CD4-positive, alpha-beta memory T cell (primary cell): Measurements from ENCODE around the gene MKKS. TPM values are rescaled to one million over a fixed set of nuclear protein-coding genes. Genes with fewer than 3 reads are reported as not detected.

Experiments used
- CTCF ChIA-PET: fragments of 350-600 bp; sonication (Branson Sonifier 250); formaldehyde crosslinking; loops from one replicate; lab custom pipeline; 2021; ENCODE audit warnings: inconsistent platforms; ENCODE audit not compliant: partially characterized antibody; lab: Charles Lee
- POLR2A ChIA-PET: fragments of 350-600 bp; sonication (Branson Sonifier 250); formaldehyde crosslinking; loops from one replicate; lab custom pipeline; 2021; ENCODE audit not compliant: partially characterized antibody; lab: Charles Lee
- DNase-seq, 5 donors: peaks; one replicate each; pipeline versions ENCODE4 v3.0.0 to v3.0.0-alpha.2; 2020 to 2022; ENCODE audit warnings: mixed read lengths in 1 of 5
- H3K27ac ChIP-seq: one replicate; pipeline ENCODE4 v1.7.0; 2013; ENCODE audit warnings: low read depth, low read length
- H3K27me3 ChIP-seq: 2 replicates; pipeline ENCODE4 v1.7.0; 2013; ENCODE audit warnings: mild to moderate bottlenecking, low read length, moderate library complexity; ENCODE audit not compliant: insufficient read depth
- H3K36me3 ChIP-seq: 2 replicates; pipeline ENCODE4 v1.7.0; 2013; ENCODE audit warnings: mild to moderate bottlenecking, low read length, moderate library complexity; ENCODE audit not compliant: insufficient read depth
- H3K4me1 ChIP-seq: 2 replicates; pipeline ENCODE4 v1.7.0; 2013; ENCODE audit warnings: mild to moderate bottlenecking, low read length, moderate library complexity; ENCODE audit not compliant: insufficient read depth
- H3K4me3 ChIP-seq, 2 donors: one replicate each; pipeline ENCODE4 v1.7.0; 2013; ENCODE audit warnings: low read length in 2 of 2, mild to moderate bottlenecking in 1 of 2
- H3K9me3 ChIP-seq, 2 donors: one replicate each; pipeline ENCODE4 v1.7.0; 2013; ENCODE audit warnings: low read length in 2 of 2, control low read depth in 1 of 2; ENCODE audit not compliant: control insufficient read depth in 1 of 2
- H3K27ac Mint-ChIP-seq, 7 donors: one replicate each; pipeline ENCODE4 v1.8.0; 2020 to 2021; ENCODE audit warnings: mixed read lengths in 7 of 7, mild to moderate bottlenecking in 6 of 7, inconsistent platforms in 3 of 7, moderate library complexity in 3 of 7
- H3K27me3 Mint-ChIP-seq, 2 donors: one replicate each; pipeline ENCODE4 v1.8.0; 2020 to 2021; ENCODE audit warnings: mixed read lengths in 2 of 2
- H3K36me3 Mint-ChIP-seq, 2 donors: one replicate each; pipeline ENCODE4 v1.8.0; 2020 to 2021; ENCODE audit warnings: mixed read lengths in 2 of 2, inconsistent platforms in 1 of 2, mild to moderate bottlenecking in 1 of 2
- H3K4me1 Mint-ChIP-seq, 4 donors: one replicate each; pipeline ENCODE4 v1.8.0; 2020 to 2021; ENCODE audit warnings: mixed read lengths in 4 of 4, mild to moderate bottlenecking in 1 of 4
- H3K4me3 Mint-ChIP-seq, 8 donors: one replicate each; pipeline ENCODE4 v1.8.0; 2020 to 2021; ENCODE audit warnings: mixed read lengths in 8 of 8, mild to moderate bottlenecking in 7 of 8, moderate library complexity in 6 of 8, inconsistent platforms in 3 of 8
- H3K9me3 Mint-ChIP-seq, 8 donors: one replicate each; pipeline ENCODE4 v1.8.0; 2020 to 2021; ENCODE audit warnings: mixed read lengths in 8 of 8, mild to moderate bottlenecking in 5 of 8, inconsistent platforms in 3 of 8, moderate library complexity in 1 of 8
- intact Hi-C: fragments of 100-400 bp; cut with micrococcal nuclease; formaldehyde crosslinking; loops from one replicate; pipeline ENCODE4 v1.15.1; 2023
- polyA plus RNA-seq, 2 donors: library from polyadenylated mRNA; unstranded; fragments of 300-500 nt; fragmentation: Illumina TruSeq; gene quantifications; one replicate each; pipeline ENCODE4 v1.2.3, GENCODE V29; 2021
- total RNA-seq, 2 experiments: library from RNA; stranded (reverse); gene quantifications; one replicate each; pipeline ENCODE4 v1.2.3, GENCODE V29; 2021

Gene MKKS
- total and polyA plus RNA-seq, 4 experiments from 2014 or later = 14.6 to 34.9 (median 24.6) TPM

DNA sequence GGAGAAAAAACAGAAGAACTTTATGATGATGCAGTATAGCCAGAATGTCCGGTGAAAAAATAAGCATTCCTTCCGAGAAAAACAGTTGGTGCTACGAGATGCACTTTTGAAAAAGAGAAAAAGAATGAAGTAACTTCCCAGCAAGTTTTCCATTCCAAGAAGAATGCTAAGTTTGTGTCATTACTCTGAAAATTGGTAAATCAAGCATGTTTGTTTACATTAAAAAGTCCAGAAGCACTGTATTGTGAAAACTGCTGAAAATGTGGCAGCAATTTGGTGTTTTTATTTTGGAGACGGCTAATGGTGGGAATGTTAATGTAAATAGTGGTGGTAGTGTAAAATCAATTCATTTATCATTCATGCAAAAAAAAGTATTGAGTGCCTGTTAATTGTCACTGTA is 46.3 kb downstream of the MKKS start:
- Histone ChIP-seq H3K27me3 (no peaks in the 10 kb centered on the region), H3K4me3 (no peak overlapping the region), H3K36me3 (no peaks in the 10 kb centered on the region), H3K4me1 (no peaks in the 10 kb centered on the region), H3K27ac (no peak overlapping the region), H3K9me3 (no peaks in the 10 kb centered on the region)
- H3K9me3 Mint-ChIP-seq = peaks cover 0 to 3% (median 0%) of the 10 kb centered on the region in 8 donors
- CTCF ChIA-PET = no interaction called here
- H3K4me1 Mint-ChIP-seq = no peaks in the 10 kb centered on the region
- H3K27ac Mint-ChIP-seq = no peak overlapping the region
- peaks cover 1 to 4% of the 10 kb centered on the region in 2 donors for H3K27me3 Mint-ChIP-seq
- POLR2A ChIA-PET = no interaction called here
- no peaks in the 10 kb centered on the region for H3K36me3 Mint-ChIP-seq
- DNase-seq = no peak
- H3K4me3 Mint-ChIP-seq = no peak overlapping the region
- intact Hi-C loops = no loop called here

DNA sequence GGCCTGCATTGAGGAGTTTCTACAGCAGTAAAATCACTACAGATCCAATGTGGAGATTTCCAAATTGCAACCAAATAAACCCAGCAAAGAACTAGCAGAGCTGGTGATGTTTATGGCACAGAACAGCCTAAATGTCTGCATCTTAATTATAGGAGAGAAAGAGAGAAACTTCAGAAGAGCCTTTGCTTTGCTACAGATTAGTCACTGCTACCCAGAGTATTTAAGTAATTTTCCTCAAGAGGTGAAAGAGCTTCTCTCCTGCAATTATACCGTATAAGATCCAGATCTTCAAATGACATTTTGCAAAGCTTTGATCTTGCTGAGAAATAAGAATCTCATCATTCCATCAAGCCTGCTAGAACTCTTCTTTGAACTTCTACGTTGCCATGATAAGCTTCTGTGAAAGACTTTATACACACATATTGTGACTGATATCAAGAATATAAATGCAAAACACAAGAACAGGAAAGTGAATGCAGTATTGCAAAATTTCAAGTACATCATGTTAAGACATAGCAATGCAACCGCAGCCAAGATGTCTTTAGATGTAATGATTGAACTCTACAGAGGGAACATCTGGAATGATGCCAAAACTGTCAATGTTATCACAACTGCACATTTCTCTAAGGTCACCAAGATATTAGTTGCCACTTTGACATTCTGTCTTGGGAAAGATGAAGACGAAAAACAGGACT is 48.0 kb downstream of the MKKS start:
- no peaks in the 10 kb centered on the region for H3K27me3 ChIP-seq
- POLR2A ChIA-PET = no interaction called here

DNA sequence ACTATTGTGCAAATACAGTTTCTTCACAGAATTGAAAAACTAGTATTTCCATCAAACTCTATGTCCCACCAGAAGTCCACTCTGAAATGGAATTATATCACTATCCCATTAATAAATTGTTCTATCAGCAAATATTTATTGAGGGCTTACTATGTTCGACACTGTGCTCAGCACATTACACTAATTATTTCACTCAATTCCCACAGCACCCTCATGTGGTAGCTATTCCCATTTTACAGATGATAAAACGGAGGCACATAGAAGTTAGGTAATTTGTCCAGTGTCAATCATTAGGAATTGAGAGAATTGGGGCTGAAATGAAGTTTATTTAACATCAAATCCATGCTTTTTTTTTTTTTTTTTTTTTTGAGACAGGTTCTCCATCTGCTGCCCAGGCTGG is 52.5 kb downstream of the MKKS start:
- Mint-ChIP-seq H3K36me3 (peaks cover 0 to 2% of the 10 kb centered on the region in 2 donors), H3K4me3 (no peak overlapping the region), H3K27me3 (peaks cover 3 to 7% of the 10 kb centered on the region in 2 donors), H3K4me1 (no peaks in the 10 kb centered on the region), H3K27ac (no peak overlapping the region), H3K9me3 (peaks cover 0 to 1% (median 1%) of the 10 kb centered on the region in 8 donors)
- Histone ChIP-seq H3K27me3 (no peaks in the 10 kb centered on the region), H3K4me3 (no peak overlapping the region), H3K36me3 (no peaks in the 10 kb centered on the region), H3K27ac (no peak overlapping the region), H3K9me3 (no peaks in the 10 kb centered on the region), H3K4me1 (no peaks in the 10 kb centered on the region)
- CTCF ChIA-PET = interaction anchor here (0.7 to 2.0 kb wide), 4 partner anchors 45 to 404 kb away, joined by 3 to 10 read pairs (median 5); no protein-coding TSS in a partner anchor
- no peak for DNase-seq
- intact Hi-C loops = no loop called here
- POLR2A ChIA-PET = no interaction called here

More for the DNA sequence above, 48.0 kb downstream of the MKKS start:
- no peaks in the 10 kb centered on the region for H3K9me3 ChIP-seq
- no peak overlapping the region for H3K4me3 ChIP-seq
- no peaks in the 10 kb centered on the region for H3K36me3 ChIP-seq
- H3K4me1 Mint-ChIP-seq = no peaks in the 10 kb centered on the region
- no peak overlapping the region for H3K27ac ChIP-seq
- no peak for DNase-seq
- no peak overlapping the region for H3K4me3 Mint-ChIP-seq
- no peaks in the 10 kb centered on the region for H3K4me1 ChIP-seq
- H3K27me3 Mint-ChIP-seq = peaks cover 1 to 4% of the 10 kb centered on the region in 2 donors
- intact Hi-C loops = no loop called here
- no peak overlapping the region for H3K27ac Mint-ChIP-seq
- peaks cover 0 to 3% (median 0%) of the 10 kb centered on the region in 8 donors for H3K9me3 Mint-ChIP-seq
- CTCF ChIA-PET = interaction anchor here (1.5 kb wide), 1 partner anchor 41 kb away, joined by 3 read pairs; no protein-coding TSS in a partner anchor
- no peaks in the 10 kb centered on the region for H3K36me3 Mint-ChIP-seq

DNA sequence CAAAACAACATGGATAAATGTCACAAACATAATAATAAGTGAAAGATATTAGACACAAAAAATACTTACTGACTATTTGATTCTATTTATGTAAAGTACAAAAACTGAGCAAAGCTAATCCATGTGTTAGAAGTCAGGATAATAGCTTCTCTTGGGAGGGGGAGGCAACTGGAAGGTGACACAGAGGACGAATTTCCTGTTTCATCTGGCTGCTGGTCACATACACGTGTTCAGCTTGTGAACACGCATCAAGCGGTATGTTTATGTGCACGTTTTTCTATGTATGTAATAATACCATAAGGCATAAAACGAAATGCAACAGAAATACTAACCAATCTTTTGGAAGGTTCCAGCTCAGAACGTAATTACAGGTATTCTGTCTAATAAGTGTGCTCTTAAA is 54.3 kb downstream of the MKKS start:
- Mint-ChIP-seq H3K27ac (no peak overlapping the region), H3K4me1 (no peaks in the 10 kb centered on the region), H3K36me3 (peaks cover 0 to 6% of the 10 kb centered on the region in 2 donors), H3K9me3 (peaks cover 0 to 11% (median 6%) of the 10 kb centered on the region in 8 donors), H3K27me3 (peaks cover 11 to 15% of the 10 kb centered on the region in 2 donors), H3K4me3 (no peak overlapping the region)
- H3K27ac ChIP-seq = no peak overlapping the region
- H3K4me1 ChIP-seq = no peaks in the 10 kb centered on the region
- no peaks in the 10 kb centered on the region for H3K9me3 ChIP-seq
- CTCF ChIA-PET = interaction anchor here (0.9 to 1.1 kb wide), 2 partner anchors 22 to 399 kb away, joined by 3 read pairs; no protein-coding TSS in a partner anchor
- intact Hi-C loops = no loop called here
- no peaks in the 10 kb centered on the region for H3K36me3 ChIP-seq
- POLR2A ChIA-PET = no interaction called here
- no peaks in the 10 kb centered on the region for H3K27me3 ChIP-seq
- no peak for DNase-seq
- H3K4me3 ChIP-seq = no peak overlapping the region

DNA sequence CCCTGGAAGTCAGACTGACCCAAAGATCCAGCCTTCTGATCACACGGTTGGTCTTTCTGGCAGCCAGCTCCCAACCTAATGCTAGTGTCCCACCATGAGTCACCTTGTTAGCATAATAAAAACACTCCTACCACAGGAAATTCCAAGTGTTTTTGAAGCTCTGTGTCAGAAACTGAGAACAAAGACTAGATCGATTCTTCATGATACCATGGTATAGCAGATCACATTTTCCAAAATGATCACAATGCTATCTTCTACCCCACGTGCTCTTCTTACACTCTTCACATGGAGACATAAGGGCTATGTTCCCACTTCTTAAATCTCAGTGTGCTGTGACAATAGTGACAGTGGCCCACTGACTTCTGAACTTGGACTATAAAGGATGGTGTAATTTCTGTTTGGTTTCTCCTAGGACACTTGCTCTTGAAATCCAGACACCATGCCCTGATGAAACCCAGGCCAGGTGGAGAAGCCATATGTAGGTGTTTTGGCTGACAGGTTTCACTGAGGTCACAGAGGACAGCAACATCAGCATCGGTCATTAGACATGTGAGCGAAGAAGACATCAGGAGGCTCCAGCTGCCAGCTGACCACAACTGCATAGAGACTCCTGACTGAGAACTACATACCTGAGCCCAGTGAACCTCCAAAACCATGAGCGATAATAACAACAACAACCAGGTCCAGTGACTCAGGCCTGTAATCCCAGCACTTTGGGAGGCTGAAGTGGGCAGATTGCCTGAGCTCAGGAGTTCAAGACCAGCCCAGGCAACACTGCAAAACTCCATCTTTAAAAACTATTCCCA is 57.5 kb downstream of the MKKS start:
- Histone ChIP-seq H3K27me3 (no peaks in the 10 kb centered on the region), H3K9me3 (no peaks in the 10 kb centered on the region), H3K27ac (no peak overlapping the region), H3K4me3 (no peak overlapping the region), H3K4me1 (no peaks in the 10 kb centered on the region), H3K36me3 (no peaks in the 10 kb centered on the region)
- Mint-ChIP-seq H3K9me3 (peaks cover 2 to 16% (median 9%) of the 10 kb centered on the region in 8 donors), H3K4me1 (no peaks in the 10 kb centered on the region), H3K4me3 (no peak overlapping the region), H3K36me3 (peaks cover 0 to 6% of the 10 kb centered on the region in 2 donors), H3K27me3 (peaks cover 16 to 19% of the 10 kb centered on the region in 2 donors), H3K27ac (no peak overlapping the region)
- no peak for DNase-seq
- ChIA-PET POLR2A (no interaction called here), CTCF (no interaction called here)
- intact Hi-C loops = no loop called here

DNA sequence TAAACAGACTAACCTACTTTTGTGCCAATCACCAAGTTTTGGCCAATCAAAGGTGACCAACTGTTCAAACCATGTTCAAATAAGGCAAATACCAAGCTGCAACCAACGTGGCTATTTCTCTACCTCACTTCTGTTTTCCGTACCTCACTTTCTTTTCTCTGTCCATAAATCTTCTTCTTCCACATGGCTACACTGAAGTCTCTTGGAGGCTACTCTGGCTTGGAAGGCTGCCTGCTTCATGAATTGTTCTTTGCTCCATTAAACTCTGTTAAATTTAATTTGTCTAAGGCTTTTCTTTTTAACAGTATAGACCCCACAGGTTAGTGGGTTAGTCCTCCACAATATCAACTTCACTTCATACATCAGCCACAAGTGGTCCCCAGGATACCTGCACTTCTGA is 58.8 kb downstream of the MKKS start:
- ChIA-PET CTCF (no interaction called here), POLR2A (no interaction called here)
- DNase-seq = no peak
- H3K4me3 ChIP-seq = no peak overlapping the region
- no peaks in the 10 kb centered on the region for H3K9me3 ChIP-seq
- H3K27me3 Mint-ChIP-seq = peaks cover 19 to 25% of the 10 kb centered on the region in 2 donors
- no peaks in the 10 kb centered on the region for H3K27me3 ChIP-seq
- H3K4me3 Mint-ChIP-seq = no peak overlapping the region
- peaks cover 2 to 16% (median 9%) of the 10 kb centered on the region in 8 donors for H3K9me3 Mint-ChIP-seq
- no peak overlapping the region for H3K27ac Mint-ChIP-seq
- H3K36me3 ChIP-seq = no peaks in the 10 kb centered on the region
- peaks cover 0 to 1% (median 0%) of the 10 kb centered on the region in 4 donors for H3K4me1 Mint-ChIP-seq
- H3K36me3 Mint-ChIP-seq = peaks cover 0 to 6% of the 10 kb centered on the region in 2 donors
- H3K27ac ChIP-seq = no peak overlapping the region
- intact Hi-C loops = no loop called here
- no peaks in the 10 kb centered on the region for H3K4me1 ChIP-seq

DNA sequence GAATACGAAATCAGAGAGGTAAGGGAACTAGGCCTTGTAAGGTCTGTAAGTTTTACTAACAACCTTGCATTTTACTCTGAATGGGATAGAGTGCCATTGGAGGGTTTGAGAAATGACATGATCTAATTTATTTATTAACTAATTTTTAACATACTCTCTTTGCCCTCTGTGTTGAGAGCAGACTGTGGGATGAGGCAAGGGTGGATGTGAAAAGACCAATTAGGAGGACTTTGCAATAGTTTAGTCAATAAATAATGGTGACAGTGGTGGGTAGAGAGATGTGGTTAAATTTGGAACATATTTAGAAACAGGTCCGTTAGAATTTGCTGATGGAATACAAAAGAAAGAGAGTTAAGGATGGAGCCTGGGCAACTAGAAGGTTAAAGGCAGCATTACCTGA is 60.0 kb downstream of the MKKS start:
- Histone ChIP-seq H3K4me1 (no peaks in the 10 kb centered on the region), H3K4me3 (no peak overlapping the region), H3K9me3 (no peaks in the 10 kb centered on the region), H3K27me3 (no peaks in the 10 kb centered on the region), H3K27ac (no peak overlapping the region), H3K36me3 (no peaks in the 10 kb centered on the region)
- Mint-ChIP-seq H3K36me3 (peaks cover 0 to 6% of the 10 kb centered on the region in 2 donors), H3K9me3 (peaks cover 2 to 16% (median 9%) of the 10 kb centered on the region in 8 donors), H3K27ac (no peak overlapping the region), H3K27me3 (peaks cover 19 to 31% of the 10 kb centered on the region in 2 donors), H3K4me1 (peaks cover 0 to 1% (median 0%) of the 10 kb centered on the region in 4 donors), H3K4me3 (no peak overlapping the region)
- ChIA-PET CTCF (interaction anchor here (1.0 kb wide), 1 partner anchor 396 kb away, joined by 3 read pairs; no protein-coding TSS in a partner anchor), POLR2A (no interaction called here)
- intact Hi-C loops = no loop called here
- no peak for DNase-seq
